GM12873 (cell line): Measurements from ENCODE around the gene PHF19.

Experiments
- TF ChIP-seq, protein P1 (sequence below): IDR thresholded peaks from 2 replicates; pipeline ENCODE4 v1.5.1; 2012; ENCODE audit warnings: low read depth, mild to moderate bottlenecking, moderate library complexity, low read length, control low read depth; ENCODE audit not compliant: insufficient read depth; ENCODE audit errors: missing control alignments

PHF19 gene

DNA sequence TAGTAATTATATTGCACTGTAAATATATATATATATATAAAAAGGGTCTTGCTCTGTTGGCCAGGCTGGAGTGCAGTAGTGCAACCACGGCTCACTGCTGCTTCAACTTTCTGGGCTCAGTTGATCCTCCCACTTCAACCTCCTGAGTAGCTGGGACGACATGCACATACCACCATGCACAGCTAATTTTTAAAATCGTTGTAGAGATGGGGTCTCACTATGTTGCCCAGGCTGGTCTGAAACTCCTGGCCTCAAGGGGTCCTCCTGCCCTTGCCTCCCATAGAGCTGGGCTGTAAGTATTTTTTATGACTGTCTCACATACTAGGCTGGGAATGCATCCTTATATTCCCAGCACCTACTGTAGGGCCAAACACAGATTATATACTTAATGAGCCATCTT is 46.1 kb downstream of the PHF19 start:
- TF ChIP-seq, protein P1, sequence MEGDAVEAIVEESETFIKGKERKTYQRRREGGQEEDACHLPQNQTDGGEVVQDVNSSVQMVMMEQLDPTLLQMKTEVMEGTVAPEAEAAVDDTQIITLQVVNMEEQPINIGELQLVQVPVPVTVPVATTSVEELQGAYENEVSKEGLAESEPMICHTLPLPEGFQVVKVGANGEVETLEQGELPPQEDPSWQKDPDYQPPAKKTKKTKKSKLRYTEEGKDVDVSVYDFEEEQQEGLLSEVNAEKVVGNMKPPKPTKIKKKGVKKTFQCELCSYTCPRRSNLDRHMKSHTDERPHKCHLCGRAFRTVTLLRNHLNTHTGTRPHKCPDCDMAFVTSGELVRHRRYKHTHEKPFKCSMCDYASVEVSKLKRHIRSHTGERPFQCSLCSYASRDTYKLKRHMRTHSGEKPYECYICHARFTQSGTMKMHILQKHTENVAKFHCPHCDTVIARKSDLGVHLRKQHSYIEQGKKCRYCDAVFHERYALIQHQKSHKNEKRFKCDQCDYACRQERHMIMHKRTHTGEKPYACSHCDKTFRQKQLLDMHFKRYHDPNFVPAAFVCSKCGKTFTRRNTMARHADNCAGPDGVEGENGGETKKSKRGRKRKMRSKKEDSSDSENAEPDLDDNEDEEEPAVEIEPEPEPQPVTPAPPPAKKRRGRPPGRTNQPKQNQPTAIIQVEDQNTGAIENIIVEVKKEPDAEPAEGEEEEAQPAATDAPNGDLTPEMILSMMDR, result no peak

DNA sequence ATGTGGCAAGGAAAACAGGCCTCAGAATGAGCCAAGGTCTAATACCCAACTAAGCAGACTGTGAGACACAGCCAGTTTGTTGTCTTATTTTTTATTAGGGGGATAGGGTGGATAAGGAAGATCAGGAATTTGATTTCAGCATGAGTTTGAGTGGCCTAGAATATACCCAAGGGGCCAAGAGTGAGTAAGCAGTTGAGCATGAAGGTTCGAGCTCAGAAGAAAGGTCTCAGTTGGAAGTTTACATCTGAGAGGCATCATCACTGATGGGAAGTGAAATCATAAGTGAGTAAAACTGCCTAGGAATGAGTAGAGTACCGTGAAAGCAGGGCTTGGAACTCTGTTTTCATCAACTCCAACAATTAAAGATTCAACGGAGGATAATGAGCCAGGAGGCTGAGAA is 46.8 kb downstream of the PHF19 start:
- TF ChIP-seq, protein P1, result no peak

DNA sequence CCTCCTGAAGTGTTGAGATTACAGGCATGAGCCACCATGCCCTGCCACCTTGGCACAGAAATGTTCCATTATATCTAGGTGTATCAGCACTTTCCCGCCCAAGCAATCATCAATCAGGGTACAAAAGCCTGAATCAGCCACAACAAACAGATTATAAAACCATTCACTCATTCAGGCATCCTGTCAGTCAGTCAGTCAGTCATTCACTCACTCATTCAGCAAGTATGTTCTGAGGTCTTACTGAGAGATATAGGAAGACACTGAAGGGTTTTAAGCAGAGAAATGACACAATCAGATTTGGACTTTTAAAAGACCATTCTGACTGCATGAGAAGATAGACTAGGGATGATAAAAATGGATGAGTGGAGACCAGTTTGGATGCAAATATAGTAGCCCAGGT is 47.3 kb downstream of the PHF19 start:
- TF ChIP-seq, protein P1, result no peak

DNA sequence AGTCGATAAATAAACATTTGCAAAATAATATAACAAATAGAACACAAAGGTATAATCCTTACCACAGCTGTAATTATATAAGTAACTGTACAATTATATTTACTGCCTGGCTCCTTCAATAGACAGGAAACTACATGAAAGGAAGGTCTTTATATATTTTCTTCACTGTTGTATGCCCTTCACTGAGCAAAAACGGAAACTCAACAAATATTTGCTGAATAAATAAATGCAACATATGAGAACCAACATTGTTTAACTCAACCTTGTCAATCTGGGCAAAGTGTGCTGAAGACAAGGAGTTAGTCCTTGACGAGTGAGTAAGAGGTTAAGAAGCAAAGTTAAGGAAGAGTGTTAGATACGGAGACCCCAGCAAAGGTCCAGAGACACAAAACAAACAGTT is 56.9 kb downstream of the PHF19 start:
- TF ChIP-seq, protein P1, result no peak

DNA sequence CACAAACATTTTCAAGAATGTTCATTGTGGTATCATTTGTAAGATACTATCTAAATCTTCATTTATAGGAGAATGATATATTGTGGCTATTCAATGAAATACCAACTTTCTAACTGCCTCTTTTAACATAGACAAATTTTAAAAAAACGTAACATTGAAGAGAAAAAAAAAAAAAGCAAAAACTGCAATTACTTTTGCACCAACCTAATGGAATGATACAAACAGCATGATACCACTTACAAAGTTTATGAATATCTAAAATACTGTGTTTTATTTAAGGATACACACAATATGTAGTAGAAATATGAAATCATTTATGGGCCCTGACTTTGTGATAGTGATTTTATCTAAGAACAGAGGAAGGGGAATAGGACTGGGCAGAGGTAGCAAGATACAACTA is 58.4 kb downstream of the PHF19 start:
- TF ChIP-seq, protein P1, result no peak

DNA sequence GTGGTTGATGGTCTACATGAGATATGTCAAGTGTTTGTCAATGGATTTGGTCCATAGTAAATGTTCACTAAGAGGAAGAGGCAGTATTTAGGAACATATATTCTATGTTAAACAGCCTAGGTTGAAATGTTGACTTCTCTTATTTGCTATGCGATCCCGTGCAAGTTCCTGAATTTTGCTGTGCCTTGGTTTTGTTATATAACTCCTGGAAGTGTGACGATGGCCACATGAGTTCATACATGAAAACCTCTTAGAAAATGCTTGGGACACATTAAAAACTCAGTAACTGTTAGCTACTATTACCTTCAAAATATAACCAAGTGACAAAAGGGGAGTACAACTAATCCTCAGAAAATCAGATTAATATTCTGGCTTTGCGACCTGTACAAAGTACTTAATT is 61.9 kb downstream of the PHF19 start:
- TF ChIP-seq, protein P1, result no peak

DNA sequence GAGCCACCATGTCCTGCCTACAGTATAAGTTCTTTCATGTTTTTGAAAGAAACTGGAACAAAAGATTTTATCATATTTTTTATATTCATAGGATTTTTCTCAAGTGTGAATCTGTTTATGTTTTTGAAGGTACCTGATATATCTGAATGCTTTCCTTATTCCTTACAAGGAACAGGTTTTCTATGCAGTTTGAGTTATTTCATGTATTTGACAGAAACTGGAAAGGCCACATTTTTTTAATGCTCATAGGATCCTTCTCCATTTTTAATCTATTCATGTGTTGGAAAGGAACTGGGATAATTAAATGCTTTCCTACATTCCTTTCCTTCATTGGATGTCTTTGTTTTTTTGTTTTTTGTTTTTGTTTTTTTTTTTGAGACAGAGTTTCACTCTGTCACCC is 68.1 kb downstream of the PHF19 start:
- TF ChIP-seq, protein P1, result no peak

DNA sequence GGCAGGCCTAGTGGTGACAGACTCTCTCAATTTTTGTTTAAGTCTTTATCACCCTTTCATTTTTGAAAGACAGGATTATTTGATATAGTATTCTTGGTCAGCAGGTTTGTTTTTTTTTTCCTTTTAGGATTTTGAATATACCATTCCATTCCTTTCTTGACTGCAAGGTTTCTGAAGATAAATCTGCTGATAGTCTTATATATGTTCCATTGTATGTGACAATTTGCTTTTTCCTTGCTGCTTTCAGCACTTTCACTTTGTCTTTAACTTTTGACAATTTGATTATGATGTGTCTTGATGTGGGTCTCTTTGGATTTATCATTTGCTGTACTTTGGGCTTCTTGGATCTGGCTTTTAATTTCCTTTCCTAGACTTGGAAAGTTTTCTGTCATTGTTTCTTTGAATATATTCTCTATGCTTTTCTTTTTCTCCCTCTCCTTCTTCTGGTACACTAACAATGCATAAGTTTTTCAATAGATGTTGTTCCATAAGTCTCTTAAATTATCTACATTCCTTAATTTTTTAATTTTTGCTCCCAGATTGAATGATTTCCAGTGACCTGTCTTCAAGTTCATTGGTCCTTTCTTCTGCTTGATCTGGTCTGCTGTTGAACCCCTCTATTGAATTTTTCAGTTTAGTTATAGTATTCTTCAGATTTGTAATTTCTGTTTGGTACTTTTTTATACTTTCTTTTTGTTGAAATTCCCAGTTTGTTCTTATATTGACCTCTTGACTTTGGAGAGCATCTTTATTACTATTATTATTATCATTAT is 69.2 kb downstream of the PHF19 start:
- TF ChIP-seq, protein P1, result no peak
